HEK293T (cell line): ENCODE data around the gene CPNE6.
A peak's percentile ranks its signal among the peaks of the same experiment; 100 is the strongest.
"Not testable (repeated sequence)": the region's sequence is repeated elsewhere in the genome, so short reads cannot be mapped to it uniquely, and the experiment has no call there.

ENCODE experiments used
- CTCF ChIA-PET: fragments of 350-600 bp; formaldehyde crosslinking; extraction: SDS; loops from one replicate; lab custom pipeline; 2021; ENCODE audit warnings: antibody characterized with exemption, inconsistent platforms; lab: Yijun Ruan, JAX
- POLR2A ChIA-PET: fragments of 350-600 bp; formaldehyde crosslinking; extraction: SDS; loops from one replicate; lab custom pipeline; 2020; ENCODE audit warnings: antibody characterized with exemption, inconsistent platforms; lab: Yijun Ruan, JAX
- DNase-seq: peaks from one replicate; pipeline ENCODE4 v3.0.0; 2012; ENCODE audit warnings: mixed read lengths; ENCODE audit errors: extremely low spot score
- ARNT ChIP-seq: fragments of 450-650 bp; IDR thresholded peaks from 2 replicates; pipeline ENCODE4 v1.6.1; 2017; ENCODE audit warnings: mild to moderate bottlenecking
- BHLHE40 ChIP-seq: fragments of 450-650 bp; IDR thresholded peaks from 2 replicates; pipeline ENCODE4 v1.6.1; 2016; ENCODE audit warnings: mild to moderate bottlenecking, moderate library complexity, borderline replicate concordance
- CTBP1 ChIP-seq: fragments of 450-650 bp; IDR thresholded peaks from 2 replicates; pipeline ENCODE4 v1.6.1; 2016; ENCODE audit warnings: borderline replicate concordance
- ELF4 ChIP-seq: fragments of 450-650 bp; IDR thresholded peaks from 2 replicates; pipeline ENCODE4 v1.6.1; 2017; ENCODE audit warnings: antibody characterized with exemption
- FOXA1 ChIP-seq: fragments of 450-650 bp; IDR thresholded peaks from 2 replicates; pipeline ENCODE4 v1.6.1; 2016; ENCODE audit warnings: mild to moderate bottlenecking
- FOXK2 ChIP-seq: fragments of 450-650 bp; IDR thresholded peaks from 2 replicates; pipeline ENCODE4 v1.6.1; 2016; ENCODE audit warnings: mild to moderate bottlenecking
- FOXM1 ChIP-seq: fragments of 450-650 bp; IDR thresholded peaks from 2 replicates; pipeline ENCODE4 v1.6.1; 2017; ENCODE audit warnings: mild to moderate bottlenecking, borderline replicate concordance
- HDGF ChIP-seq: fragments of 450-650 bp; IDR thresholded peaks from 2 replicates; pipeline ENCODE4 v1.6.1; 2017; ENCODE audit warnings: antibody characterized with exemption, borderline replicate concordance
- L3MBTL2 ChIP-seq: fragments of 450-650 bp; conservative IDR thresholded peaks from 2 replicates; pipeline ENCODE4 v1.6.1; 2016; ENCODE audit warnings: mild to moderate bottlenecking
- LEF1 ChIP-seq: fragments of 450-650 bp; IDR thresholded peaks from 2 replicates; pipeline ENCODE4 v1.6.1; 2017; ENCODE audit warnings: mild to moderate bottlenecking, borderline replicate concordance
- NFRKB ChIP-seq: fragments of 450-650 bp; IDR thresholded peaks from 2 replicates; pipeline ENCODE4 v1.6.1; 2016; ENCODE audit warnings: mild to moderate bottlenecking, moderate library complexity
- SP1 ChIP-seq: fragments of 450-650 bp; IDR thresholded peaks from 2 replicates; pipeline ENCODE4 v1.6.1; 2017
- SUZ12 ChIP-seq: fragments of 450-650 bp; IDR thresholded peaks from 2 replicates; pipeline ENCODE4 v1.6.1; 2016; ENCODE audit warnings: mild to moderate bottlenecking
- TARDBP ChIP-seq: fragments of 450-650 bp; IDR thresholded peaks from 2 replicates; pipeline ENCODE4 v1.6.1; 2016
- ZNF384 ChIP-seq: fragments of 450-650 bp; IDR thresholded peaks from 2 replicates; pipeline ENCODE4 v1.6.1; 2016
- TF ChIP-seq, protein P1 (sequence below): fragments of 450-650 bp; IDR thresholded peaks from 2 replicates; pipeline ENCODE4 v1.6.1; 2016

The CPNE6 gene

DNA sequence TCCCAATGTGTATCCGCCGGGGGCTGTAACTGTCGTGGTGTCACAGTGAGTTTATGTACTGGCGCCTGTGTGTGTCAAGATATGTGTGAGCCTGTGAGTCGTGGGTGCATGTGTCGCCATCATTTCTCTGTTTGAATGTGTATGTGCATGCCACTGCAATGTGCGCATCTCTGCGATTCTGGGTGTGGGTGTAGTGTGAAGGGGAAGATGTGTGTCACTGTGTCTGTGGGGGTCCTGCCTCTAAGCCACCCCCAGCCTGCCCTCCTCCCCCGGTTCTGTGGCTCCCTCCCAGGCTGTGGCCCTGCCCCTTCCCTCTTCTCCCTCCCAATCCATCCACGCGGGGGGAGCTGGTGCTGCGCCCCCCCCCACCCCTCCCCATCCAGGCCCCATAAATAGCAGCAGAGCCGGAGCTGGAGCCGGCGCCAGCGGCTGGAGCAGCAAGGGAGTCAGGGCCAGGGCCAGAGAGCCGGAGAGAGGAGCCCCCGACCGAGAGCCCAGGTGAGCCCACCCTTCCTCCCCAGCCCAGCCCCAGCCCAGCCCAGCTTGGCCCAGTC is at the start of gene CPNE6:
CPNE6 (plus strand) TSS at position 419 of the 554 bp plus-strand sequence. CDS start 1,375 bp downstream, outside the sequence.
- CTCF ChIA-PET: interaction anchor here (0.6 kb wide), 1 partner anchor 11 kb away, joined by 3 read pairs; no protein-coding TSS in a partner anchor
- no peak for DNase-seq
- POLR2A ChIA-PET: interaction anchor here (2.4 to 2.9 kb wide), 2 partner anchors 22 to 23 kb away, joined by 6 to 17 read pairs; partner anchors contain the start of gene PCK2
- TF ChIP-seq BHLHE40: no peak
- TF ChIP-seq ZNF384: no peak

DNA sequence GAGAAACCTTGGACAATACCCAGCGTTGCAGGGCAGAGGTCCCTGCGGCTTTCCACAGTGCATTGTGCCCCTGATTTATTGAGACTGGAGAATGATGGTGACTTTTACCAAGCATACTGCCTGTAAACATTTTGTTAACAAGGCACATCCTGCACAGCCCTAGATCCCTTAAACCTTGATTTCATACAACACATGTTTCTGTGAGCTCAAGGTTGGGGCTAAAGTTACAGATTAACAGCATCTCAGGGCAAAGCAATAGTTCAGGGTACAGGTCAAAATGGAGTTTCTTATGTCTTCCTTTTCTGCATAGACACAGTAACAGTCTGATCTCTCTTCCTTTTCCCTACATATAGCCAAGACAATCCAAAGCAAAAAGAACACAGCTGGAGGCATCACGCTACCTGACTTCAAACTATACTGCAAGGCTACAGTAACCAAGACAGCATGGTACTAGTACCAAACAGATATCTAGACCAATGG is 46.4 kb upstream of the CPNE6 start:
- CTCF ChIA-PET, DNase-seq, POLR2A ChIA-PET: not testable (repeated sequence)

DNA sequence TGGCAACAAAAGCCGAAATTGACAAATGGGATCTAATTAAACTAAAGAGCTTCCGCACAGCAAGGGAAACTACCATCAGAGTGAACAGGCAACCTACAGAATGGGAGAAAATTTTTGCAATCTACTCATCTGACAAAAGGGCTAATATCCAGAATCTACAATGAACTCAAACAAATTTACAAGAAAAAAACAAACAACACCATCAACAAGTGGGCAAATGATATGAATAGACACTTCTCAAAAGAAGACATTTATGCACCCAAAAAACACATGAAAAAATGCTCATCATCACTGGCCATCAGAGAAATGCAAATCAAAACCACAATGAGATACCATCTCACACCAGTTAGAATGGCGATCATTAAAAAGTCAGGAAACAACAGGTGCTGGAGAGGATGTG is 41.7 kb upstream of the CPNE6 start:
- DNase-seq, POLR2A ChIA-PET, CTCF ChIA-PET: not testable (repeated sequence)

DNA sequence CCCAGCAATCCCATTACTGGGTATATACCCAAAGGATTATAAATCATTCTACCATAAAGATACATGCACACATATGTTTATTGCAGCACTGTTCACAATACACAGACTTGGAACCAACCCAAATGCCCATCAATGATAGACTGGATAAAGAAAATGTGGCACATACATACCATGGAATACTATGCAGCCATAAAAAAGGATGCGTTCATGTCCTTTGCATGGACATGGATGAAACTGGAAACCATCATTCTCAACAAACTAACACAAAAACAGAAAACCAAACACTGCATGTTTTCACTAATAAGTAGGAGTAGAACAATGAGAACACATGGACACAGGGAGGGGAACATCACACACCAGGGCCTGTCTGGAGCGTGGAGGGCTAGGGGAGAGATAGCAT is 40.0 kb upstream of the CPNE6 start:
- POLR2A ChIA-PET, DNase-seq, CTCF ChIA-PET: not testable (repeated sequence)

DNA sequence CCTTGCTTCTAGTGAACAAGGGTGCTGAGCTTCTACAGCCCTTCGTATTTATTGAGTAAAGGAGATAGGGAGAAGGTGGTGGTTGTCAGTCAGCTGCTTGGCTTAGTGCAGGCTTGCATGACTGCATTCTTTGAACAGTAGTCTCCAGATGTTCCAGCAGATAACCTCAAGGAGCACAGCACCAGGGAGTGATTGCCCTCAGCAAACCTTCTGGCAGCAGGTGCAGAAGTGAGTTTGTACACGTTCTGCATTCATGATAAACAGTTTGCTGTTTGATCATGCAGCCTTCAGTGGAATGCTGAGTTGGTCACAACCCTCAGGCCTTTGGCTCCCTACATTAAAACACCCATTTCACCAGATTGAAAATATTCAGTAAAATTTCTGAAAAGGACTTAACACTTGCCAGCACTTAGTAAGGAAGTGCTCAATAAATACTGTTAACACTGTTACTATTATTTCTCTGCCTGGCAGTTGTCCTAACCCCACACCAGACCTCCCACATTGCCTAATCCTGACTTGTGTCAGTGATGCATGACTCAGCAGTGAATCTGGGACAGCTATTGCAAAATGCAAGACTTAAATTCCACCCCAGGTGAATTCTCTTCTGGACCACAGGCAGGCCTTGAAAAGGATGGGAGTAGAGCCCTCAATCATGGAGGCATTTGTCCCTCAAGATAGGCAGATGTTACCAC is 38.5 kb upstream of the CPNE6 start:
- TF ChIP-seq TARDBP (no peak), SUZ12 (no peak), FOXA1 (no peak), ARNT (no peak), CTBP1 (no peak), ZNF384 (no peak), LEF1 (no peak), FOXM1 (no peak), HDGF (no peak), BHLHE40 (no peak), NFRKB (no peak), ELF4 (no peak), FOXK2 (no peak), SP1 (no peak), L3MBTL2 (no peak)
- TF ChIP-seq, protein P1, sequence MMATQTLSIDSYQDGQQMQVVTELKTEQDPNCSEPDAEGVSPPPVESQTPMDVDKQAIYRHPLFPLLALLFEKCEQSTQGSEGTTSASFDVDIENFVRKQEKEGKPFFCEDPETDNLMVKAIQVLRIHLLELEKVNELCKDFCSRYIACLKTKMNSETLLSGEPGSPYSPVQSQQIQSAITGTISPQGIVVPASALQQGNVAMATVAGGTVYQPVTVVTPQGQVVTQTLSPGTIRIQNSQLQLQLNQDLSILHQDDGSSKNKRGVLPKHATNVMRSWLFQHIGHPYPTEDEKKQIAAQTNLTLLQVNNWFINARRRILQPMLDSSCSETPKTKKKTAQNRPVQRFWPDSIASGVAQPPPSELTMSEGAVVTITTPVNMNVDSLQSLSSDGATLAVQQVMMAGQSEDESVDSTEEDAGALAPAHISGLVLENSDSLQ: no peak
- POLR2A ChIA-PET: no interaction called here
- CTCF ChIA-PET: interaction anchor here (1.3 kb wide), 1 partner anchor 17 kb away, joined by 4 read pairs; no protein-coding TSS in a partner anchor
- no peak for DNase-seq

DNA sequence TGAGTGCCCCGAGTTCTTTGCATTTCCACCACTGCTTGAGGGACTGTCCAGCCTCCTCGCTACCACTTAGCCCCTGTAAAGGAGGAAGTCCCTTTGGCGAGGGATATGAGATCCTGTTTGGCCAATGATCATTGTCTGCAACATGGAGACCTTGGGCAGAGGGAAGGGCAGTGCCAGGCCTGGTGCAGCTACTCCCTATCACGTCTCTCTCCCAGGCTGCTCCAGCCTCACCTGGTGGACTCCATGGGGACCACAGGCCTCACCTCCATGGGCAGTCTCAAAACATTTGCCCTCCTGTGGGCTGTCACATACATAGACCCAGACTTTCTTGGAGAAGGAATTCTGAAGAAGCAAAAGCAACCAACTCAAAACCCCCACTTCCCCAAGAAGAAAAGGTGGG is 35.6 kb upstream of the CPNE6 start:
- ChIA-PET CTCF (interaction anchor here (0.8 to 1.1 kb wide), 2 partner anchors 23 to 73 kb away, joined by 3 read pairs; no protein-coding TSS in a partner anchor), POLR2A (interaction anchor here (0.6 to 1.0 kb wide), 3 partner anchors 16 to 79 kb away, joined by 3 to 5 read pairs (median 3); partner anchors contain the start of genes CARMIL3, DCAF11 and NRL)
- not testable (repeated sequence) for DNase-seq

DNA sequence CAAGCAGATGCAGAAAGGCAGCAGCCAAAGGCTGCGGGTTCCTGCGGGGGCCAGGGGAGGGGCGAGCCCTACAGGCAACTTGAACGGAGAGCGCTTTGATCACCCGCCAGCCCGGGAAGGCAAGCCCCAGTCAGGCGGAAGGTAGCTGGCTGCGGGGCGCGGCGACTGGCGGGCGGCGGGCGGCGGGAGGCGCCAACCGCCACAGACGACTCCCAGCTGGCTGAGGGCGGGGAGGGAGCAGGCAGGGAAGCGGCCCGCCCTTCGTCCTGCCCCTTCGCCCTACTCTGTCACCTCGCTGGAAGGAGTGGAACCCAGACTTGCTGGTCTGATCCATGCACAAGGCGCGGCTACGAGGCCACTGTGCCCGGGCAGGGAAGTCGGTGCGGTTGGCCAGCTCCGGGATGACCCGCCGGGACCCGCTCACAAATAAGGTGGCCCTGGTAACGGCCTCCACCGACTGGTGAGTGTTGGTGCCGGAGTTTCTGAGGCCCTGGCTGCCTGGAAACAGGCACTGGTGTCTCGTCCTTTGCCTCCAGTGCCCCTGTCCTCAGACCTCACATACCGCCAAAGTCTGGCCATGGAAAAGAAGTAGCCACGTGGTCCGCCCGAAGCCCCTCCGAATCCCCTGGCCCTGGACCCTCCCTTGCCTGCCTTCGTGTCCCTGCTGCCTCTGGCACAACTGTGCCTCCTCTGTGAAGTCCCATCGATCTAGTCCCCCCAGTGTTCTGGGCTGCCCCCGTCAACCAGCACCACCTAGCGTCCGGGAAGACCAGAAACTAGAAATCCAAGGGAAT is 35.0 kb upstream of the CPNE6 start:
- CTCF ChIA-PET: interaction anchor here (0.8 to 1.1 kb wide), 2 partner anchors 22 to 72 kb away, joined by 3 read pairs; no protein-coding TSS in a partner anchor
- POLR2A ChIA-PET: interaction anchor here (0.6 to 1.0 kb wide), 3 partner anchors 15 to 78 kb away, joined by 3 to 5 read pairs (median 3); partner anchors contain the start of genes CARMIL3, DCAF11 and NRL
- TF ChIP-seq L3MBTL2: peak; percentile 85
- TF ChIP-seq FOXA1: no peak
- DNase-seq: peak; percentile 71

DNA sequence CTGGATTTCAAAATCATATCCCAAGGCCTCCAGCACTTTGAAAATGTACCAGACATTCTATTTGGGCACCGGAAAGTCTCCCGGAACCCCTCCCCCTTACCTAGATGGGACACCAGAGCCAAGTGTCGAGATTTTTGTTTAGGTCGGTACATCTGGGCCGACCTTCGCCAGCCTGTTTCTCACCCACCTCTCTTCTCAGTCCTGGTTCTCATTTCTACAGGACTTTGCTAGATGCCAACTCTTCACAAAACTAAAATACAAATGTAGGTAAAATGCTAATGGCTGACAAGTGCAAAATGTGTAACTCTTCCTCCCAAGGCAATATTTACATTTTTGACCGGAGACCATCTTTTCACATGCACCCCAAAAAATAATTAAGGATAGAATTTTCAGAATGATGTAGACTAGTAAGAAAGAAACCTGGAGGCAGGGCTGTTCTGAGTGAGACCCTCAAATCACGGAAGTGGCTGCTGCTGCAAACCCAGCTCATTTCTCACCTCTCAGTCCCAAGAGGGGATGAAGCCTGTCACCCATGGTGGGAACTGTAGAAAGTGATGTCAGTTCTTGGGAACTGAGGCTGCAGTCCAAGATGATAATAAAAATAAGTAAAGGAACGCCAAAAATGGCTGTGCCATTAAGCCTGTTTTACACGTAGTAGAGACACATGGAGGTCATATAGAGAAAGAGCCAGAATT is 34.3 kb upstream of the CPNE6 start:
- POLR2A ChIA-PET, DNase-seq, CTCF ChIA-PET: not testable (repeated sequence)
